Measurements from ENCODE around the gene TRIM28.

DNA sequence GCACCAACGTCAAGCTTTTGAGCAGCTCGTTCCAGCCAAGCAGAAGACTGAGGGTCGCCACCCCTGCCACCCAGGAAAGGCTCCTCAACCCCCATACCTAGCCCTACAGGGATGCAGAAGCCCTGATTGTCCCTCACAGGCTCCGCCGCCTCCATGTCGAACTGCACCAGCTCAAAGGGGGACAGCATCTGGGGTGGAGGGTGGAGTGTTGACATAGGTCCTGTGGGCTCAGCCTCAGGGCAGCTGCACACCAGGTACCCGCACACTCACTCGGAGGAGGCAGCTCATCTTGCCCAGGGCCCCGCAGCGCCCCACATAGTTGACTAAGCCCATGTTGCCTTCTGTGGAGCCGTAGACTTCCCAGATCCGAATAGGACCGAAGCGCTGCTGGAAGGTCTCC, 43.6 kb upstream of the TRIM28 start:
- TF ChIP-seq, protein P1, sequence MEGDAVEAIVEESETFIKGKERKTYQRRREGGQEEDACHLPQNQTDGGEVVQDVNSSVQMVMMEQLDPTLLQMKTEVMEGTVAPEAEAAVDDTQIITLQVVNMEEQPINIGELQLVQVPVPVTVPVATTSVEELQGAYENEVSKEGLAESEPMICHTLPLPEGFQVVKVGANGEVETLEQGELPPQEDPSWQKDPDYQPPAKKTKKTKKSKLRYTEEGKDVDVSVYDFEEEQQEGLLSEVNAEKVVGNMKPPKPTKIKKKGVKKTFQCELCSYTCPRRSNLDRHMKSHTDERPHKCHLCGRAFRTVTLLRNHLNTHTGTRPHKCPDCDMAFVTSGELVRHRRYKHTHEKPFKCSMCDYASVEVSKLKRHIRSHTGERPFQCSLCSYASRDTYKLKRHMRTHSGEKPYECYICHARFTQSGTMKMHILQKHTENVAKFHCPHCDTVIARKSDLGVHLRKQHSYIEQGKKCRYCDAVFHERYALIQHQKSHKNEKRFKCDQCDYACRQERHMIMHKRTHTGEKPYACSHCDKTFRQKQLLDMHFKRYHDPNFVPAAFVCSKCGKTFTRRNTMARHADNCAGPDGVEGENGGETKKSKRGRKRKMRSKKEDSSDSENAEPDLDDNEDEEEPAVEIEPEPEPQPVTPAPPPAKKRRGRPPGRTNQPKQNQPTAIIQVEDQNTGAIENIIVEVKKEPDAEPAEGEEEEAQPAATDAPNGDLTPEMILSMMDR (conservative IDR thresholded peaks at IDR 0.05 in 1 of 2, IDR thresholded peaks at IDR 0.05 in 1 of 2; ENCODE audit: extremely low read depth in 1 of 2, insufficient read depth in 1 of 2, low read depth in 1 of 2, low read length in 2 of 2): no peak
- TF ChIP-seq EZH2 (IDR thresholded peaks at IDR 0.05; ENCODE audit: borderline replicate concordance, low read length): no peak

Data from mammary epithelial cell (primary cell).